GM12874 (cell line): ENCODE results near the gene TAAR2.

Experiments used
- CTCF ChIP-seq: IDR thresholded peaks from 2 replicates; pipeline ENCODE4 v1.5.1; 2011; ENCODE audit warnings: low read depth, mild to moderate bottlenecking, control low read depth, low read length, moderate library complexity; ENCODE audit not compliant: insufficient read depth

Gene TAAR2

GRCh38 chr6:132624175-132624574 lies at the start of gene TAAR2:
TSS of gene TAAR2 (minus strand) at chr6:132624275. CDS start at chr6:132624275, 0 bp downstream.
- TF ChIP-seq CTCF = no peak

GRCh38 chr6:132673376-132674094 lies 49.5 kb upstream of the TAAR2 start:
- no peak for TF ChIP-seq CTCF

- TF ChIP-seq CTCF = no peak
Measured at GRCh38 chr6:132671295-132671694, 47.2 kb upstream of the TAAR2 start.

- no peak; the same call in 1 of the 2 replicates for TF ChIP-seq CTCF
Measured at GRCh38 chr6:132669690-132670291, 45.7 kb upstream of the TAAR2 start.

- TF ChIP-seq CTCF = no peak
Measured at GRCh38 chr6:132666118-132666517, 42.0 kb upstream of the TAAR2 start.

GRCh38 chr6:132664309-132665034 lies 40.4 kb upstream of the TAAR2 start:
- TF ChIP-seq CTCF = no peak

GRCh38 chr6:132663661-132664060 lies 39.6 kb upstream of the TAAR2 start:
- no peak for TF ChIP-seq CTCF
